Epithelial cell of prostate (primary cell): ENCODE data around the gene KATNIP.

ENCODE experiments used
- DNase-seq: peaks from one replicate; pipeline ENCODE4 v3.0.0-alpha.2; 2011; ENCODE audit warnings: low read depth, low spot score
- H3K27ac ChIP-seq: fragments of 450-650 bp; 2 replicates; pipeline ENCODE4 v1.5.1; 2017; ENCODE audit warnings: mild to moderate bottlenecking

The KATNIP gene

GRCh38 chr16:27572711-27573110 is 22.8 kb downstream of the KATNIP start:
- DNase-seq, result no peak
- no peak overlapping the region for H3K27ac ChIP-seq

DNA sequence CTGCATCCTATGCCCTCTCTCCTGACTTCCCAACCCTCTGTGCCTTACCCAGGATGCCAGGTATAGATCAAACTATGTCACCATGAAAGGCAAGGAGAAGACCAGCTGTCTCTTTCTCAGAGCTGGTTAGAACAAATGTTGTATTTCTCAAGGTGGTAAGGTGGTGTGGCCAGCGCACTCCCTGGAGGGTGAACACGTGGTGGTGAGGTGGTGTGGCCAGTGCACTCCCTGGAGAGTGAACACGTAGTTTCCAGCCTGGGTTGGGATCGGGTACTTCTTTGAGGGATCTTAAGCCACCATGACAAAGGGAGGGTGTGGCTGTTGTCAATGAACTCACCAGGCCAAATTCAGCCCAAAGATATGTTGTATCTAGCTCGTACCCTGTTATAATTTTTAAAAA is 26.8 kb downstream of the KATNIP start:
- H3K27ac ChIP-seq, result no peak overlapping the region

GRCh38 chr16:27579087-27579980 is 29.4 kb downstream of the KATNIP start:
- H3K27ac ChIP-seq, result peak overlapping the region; percentile 76
- DNase-seq, result peak; percentile 45

More for the DNA sequence above, 26.8 kb downstream of the KATNIP start:
- no peak for DNase-seq

GRCh38 chr16:27582883-27583282 is 32.9 kb downstream of the KATNIP start:
- H3K27ac ChIP-seq, result no peak overlapping the region
- no peak for DNase-seq

- no peak for DNase-seq
- H3K27ac ChIP-seq, result no peak overlapping the region
Measured at GRCh38 chr16:27583634-27584033, 33.7 kb downstream of the KATNIP start.

DNA sequence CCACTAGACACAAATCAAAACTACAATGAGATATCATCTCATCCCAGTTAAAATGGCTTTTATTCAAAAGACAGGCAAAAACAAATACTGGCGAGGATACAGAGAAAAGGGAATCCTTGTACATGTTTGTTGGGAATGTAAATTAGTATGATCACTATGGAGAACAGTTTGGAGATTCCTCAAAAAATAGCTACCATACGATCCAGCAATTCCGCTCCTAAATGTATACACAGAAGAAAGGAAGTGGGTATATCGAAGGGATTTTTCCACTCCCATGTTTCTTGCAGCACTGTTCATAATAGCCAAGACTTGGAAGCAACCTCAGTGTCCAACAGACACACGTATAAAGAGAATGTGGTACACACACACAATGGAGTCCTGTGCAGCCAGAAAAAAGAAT is 35.3 kb downstream of the KATNIP start:
- DNase-seq, result no peak
- H3K27ac ChIP-seq, result no peak overlapping the region

GRCh38 chr16:27586711-27587110 is 36.8 kb downstream of the KATNIP start:
- DNase-seq, result no peak
- H3K27ac ChIP-seq, result no peak overlapping the region

- H3K27ac ChIP-seq, result no peak overlapping the region
- no peak for DNase-seq
Measured at GRCh38 chr16:27588057-27588456, 38.1 kb downstream of the KATNIP start.

GRCh38 chr16:27591837-27592236 is 41.9 kb downstream of the KATNIP start:
- DNase-seq, result no peak
- H3K27ac ChIP-seq, result no peak overlapping the region

DNA sequence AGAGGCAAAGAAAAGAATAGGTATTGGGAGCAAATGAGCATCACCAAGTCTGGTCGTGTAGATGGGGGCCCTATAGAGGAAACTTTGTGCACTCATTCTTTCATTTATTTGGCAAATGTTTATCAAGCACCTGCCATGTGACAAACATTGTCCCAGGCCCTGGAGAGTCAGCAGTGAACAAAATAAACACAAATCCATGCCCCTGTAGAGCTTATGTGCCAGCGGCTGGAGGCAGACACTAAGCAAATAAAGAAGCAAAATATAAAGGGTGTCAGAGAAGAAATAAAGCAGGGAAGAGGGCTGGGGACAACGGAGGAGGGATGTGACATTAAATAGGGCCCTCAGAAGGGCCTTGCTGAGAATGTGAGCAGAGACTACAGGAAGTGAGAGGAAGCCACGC is 45.5 kb downstream of the KATNIP start:
- H3K27ac ChIP-seq, result no peak overlapping the region
- DNase-seq, result no peak

- no peak overlapping the region for H3K27ac ChIP-seq
- no peak for DNase-seq
Measured at GRCh38 chr16:27595993-27596392, 46.0 kb downstream of the KATNIP start.

- no peak for DNase-seq
- H3K27ac ChIP-seq, result no peak overlapping the region
Measured at GRCh38 chr16:27596411-27596810, 46.5 kb downstream of the KATNIP start.

DNA sequence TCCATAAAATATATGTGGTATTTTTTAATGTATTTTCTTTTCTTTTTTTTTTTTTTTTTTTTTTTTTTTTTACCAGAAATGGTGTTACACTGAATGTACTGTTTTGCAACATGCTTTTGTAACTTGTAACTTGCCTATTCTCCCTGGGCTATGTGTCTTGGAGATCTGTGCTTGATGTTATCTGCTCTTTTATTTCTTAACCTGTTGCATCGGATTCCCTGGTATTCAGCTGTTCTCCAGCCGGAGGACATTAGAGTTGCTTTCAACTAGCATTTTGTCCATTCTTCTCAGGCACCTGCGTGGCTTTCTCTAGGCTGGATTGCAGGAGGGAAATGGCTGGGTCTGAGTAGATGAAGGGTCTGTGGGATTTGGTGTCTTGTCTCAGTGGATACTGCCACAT is 47.4 kb downstream of the KATNIP start:
- no peak overlapping the region for H3K27ac ChIP-seq
- no peak for DNase-seq

- no peak overlapping the region for H3K27ac ChIP-seq
- DNase-seq, result no peak
Measured at GRCh38 chr16:27598220-27598619, 48.3 kb downstream of the KATNIP start.

DNA sequence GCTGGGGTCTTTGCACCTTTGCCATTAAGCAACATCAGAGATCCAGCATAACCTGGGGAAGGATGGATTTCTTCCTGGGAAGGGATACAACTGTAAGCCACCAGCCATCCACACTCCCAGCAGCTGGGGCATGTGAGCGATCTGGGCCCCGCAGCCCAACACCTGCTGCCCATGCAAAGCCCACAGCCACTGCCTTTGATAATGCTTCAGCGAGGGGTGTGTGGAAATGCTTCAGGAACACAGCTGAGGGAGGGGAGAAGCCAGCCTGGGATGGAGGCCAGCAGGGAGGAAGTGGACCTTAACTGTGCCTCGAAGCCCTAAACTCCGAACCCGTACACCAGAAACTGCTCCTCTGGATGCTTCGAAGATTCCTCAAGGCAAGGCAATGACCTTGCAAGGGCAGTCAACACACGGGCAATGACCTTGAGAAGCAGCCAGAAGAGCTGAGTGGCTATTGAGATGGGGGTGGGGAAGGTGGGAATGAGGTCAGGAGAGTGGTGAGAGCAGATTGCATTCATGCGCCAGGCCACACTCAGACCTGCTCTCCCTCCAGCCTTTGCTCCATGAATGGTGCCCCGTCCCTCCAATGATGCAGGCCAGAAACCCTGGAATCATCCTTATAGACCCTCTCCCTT is 49.1 kb downstream of the KATNIP start:
- H3K27ac ChIP-seq, result no peak overlapping the region
- no peak for DNase-seq

GRCh38 chr16:27599606-27600005 is 49.7 kb downstream of the KATNIP start:
- no peak overlapping the region for H3K27ac ChIP-seq
- no peak for DNase-seq
